Measurements from ENCODE around the gene ATP8A1. TPM values are rescaled to one million over a fixed set of nuclear protein-coding genes. Genes with fewer than 3 reads are reported as not detected.

Gene ATP8A1
- total RNA-seq, 4 donors from 2014 or later: 4.9 to 13.8 (median 5.2) TPM

DNA sequence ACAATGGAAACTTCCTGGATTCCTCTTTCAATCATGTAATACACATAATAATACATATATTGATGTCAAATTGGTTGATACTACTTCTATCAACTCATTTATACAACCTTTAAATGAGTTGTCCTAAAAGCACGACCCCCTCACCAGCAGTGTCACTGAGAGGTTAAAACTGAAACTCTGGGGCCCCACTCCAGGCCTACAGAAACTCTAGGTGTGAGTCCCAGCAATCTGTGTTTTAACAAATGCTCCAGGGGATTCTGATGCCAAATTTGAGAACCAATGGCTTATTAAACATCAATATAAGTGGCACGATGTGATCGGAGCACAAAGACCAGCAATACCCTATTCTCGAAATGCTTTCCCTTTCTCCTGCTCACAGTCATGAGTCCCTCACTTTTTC is 47.9 kb downstream of the ATP8A1 start:
- intact Hi-C loops (cut with DNase I; ENCODE audit: low total_unique reads): no loop called here
- 93 to 96% methylated on average over 4 of the region's 4 CpGs for WGBS, 2 donors
- TF ChIP-seq POLR2A (IDR thresholded peaks at IDR 0.05): no peak
- TF ChIP-seq, protein P1, sequence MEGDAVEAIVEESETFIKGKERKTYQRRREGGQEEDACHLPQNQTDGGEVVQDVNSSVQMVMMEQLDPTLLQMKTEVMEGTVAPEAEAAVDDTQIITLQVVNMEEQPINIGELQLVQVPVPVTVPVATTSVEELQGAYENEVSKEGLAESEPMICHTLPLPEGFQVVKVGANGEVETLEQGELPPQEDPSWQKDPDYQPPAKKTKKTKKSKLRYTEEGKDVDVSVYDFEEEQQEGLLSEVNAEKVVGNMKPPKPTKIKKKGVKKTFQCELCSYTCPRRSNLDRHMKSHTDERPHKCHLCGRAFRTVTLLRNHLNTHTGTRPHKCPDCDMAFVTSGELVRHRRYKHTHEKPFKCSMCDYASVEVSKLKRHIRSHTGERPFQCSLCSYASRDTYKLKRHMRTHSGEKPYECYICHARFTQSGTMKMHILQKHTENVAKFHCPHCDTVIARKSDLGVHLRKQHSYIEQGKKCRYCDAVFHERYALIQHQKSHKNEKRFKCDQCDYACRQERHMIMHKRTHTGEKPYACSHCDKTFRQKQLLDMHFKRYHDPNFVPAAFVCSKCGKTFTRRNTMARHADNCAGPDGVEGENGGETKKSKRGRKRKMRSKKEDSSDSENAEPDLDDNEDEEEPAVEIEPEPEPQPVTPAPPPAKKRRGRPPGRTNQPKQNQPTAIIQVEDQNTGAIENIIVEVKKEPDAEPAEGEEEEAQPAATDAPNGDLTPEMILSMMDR (IDR thresholded peaks at IDR 0.05): no peak
- no peak overlapping the region for H3K4me3 ChIP-seq (ENCODE audit: low read depth, poor library complexity, severe bottlenecking)
- no peak for DNase-seq (ENCODE audit: low spot score in 2 of 2)

DNA sequence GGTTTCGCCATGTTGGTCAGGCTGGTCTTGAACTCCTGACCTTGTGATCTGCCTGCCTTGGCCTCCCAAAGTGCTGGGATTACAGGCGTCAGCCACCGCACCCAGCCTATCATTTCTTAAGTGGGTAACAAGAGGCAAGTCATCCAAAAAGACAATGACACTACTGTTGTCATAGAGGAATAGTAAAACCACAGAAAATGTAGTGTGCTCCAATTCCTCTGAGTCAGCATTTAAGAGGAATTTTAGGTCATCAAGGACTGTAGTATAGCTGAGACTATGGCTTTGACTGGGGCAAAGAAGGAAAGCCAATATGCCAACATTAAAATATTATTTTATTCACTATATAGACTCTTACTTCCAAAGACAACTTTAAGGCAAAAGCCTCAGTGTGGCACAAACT is 48.4 kb downstream of the ATP8A1 start:
- H3K4me3 ChIP-seq (ENCODE audit: low read depth, poor library complexity, severe bottlenecking): no peak overlapping the region
- WGBS, 2 donors: 84 to 85% methylated on average over 3 of the region's 3 CpGs
- TF ChIP-seq, protein P1 (IDR thresholded peaks at IDR 0.05): no peak
- no peak for TF ChIP-seq POLR2A (IDR thresholded peaks at IDR 0.05)
- intact Hi-C loops (cut with DNase I; ENCODE audit: low total_unique reads): no loop called here
- DNase-seq (ENCODE audit: low spot score in 2 of 2): no peak

DNA sequence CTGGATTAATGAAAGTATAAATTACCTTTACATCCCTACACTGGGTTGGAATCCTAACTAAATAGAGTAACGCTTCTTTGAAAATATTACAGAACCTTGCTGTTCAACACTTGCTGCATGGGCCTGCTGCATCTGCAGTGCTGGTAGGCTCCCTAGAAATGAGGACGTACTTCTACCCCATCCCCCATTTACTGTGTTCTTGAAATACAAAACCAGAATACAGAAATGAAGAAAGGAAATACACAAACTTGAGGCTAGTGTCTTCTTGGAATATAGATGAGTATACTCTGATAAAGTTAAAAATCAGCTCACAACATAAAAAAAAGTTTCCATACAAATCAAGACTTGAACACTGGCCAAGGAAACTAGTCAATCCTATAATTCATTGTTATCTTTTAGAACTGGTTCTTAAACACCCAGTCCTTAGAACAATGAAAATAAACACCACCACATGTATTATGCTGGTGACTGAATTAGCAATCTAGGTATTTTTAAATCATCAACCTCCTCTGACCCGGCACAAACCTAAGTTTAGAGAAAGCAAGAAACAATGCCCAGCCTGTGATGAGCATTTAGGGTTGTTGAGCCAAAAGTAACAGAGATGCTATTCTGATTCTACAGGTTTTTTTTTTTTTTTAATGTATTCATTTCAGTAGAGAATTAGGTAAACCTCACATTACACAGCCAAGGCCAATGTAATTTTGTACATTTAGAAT is 49.7 kb downstream of the ATP8A1 start:
- TF ChIP-seq, protein P1 (IDR thresholded peaks at IDR 0.05): no peak
- TF ChIP-seq POLR2A (IDR thresholded peaks at IDR 0.05): no peak
- H3K4me3 ChIP-seq (ENCODE audit: low read depth, poor library complexity, severe bottlenecking): no peak overlapping the region
- intact Hi-C loops (cut with DNase I; ENCODE audit: low total_unique reads): no loop called here
- DNase-seq (ENCODE audit: low spot score in 2 of 2): no peak
- 68 to 72% methylated on average over 3 of the region's 3 CpGs for WGBS, 2 donors

DNA sequence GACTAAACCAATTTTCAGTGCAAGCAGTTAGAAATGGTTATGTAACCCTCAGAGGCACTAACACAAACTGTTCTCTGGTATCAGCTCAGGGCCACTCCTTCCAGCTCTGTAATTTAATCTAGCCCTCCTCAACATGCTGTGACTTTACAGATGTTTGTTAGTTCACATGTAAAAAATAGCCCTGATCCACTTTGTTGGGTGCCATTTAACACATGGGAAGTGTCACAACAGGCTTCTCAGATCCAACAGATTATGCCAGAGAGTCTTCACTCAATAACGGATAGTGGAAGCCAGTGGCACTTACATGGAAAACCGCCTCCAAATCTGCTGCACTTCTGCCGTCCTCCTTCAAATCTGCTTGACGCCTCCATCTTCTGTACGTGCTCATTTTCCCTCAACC is 51.6 kb downstream of the ATP8A1 start:
- DNase-seq (ENCODE audit: low spot score in 2 of 2): no peak
- intact Hi-C loops (cut with DNase I; ENCODE audit: low total_unique reads): no loop called here
- WGBS, 2 donors: 69 to 75% methylated on average over 5 of the region's 5 CpGs
- H3K4me3 ChIP-seq (ENCODE audit: low read depth, poor library complexity, severe bottlenecking): no peak overlapping the region
- TF ChIP-seq, protein P1 (IDR thresholded peaks at IDR 0.05): no peak
- TF ChIP-seq POLR2A (IDR thresholded peaks at IDR 0.05): no peak

DNA sequence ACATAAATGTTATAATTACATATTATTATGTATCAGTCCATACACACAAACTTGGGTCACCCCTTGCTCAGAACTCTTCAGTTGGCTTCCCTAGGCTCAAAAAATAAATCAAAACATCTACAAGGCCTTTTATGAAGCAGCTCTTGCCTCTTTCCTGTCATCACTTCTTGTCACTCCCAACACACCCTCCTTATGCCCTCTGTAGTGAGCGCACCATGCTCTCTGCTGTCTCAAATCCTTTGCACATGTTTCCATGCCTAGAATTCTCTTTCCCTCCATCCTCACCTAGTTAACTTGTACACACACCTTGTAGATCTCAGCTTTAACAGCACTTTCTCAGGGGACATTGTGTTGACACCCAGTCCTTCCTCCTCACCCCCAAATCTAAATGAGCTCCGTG is 53.0 kb downstream of the ATP8A1 start:
- TF ChIP-seq, protein P1 (IDR thresholded peaks at IDR 0.05): no peak
- TF ChIP-seq POLR2A (IDR thresholded peaks at IDR 0.05): no peak
- no peak for DNase-seq (ENCODE audit: low spot score in 2 of 2)
- intact Hi-C loops (cut with DNase I; ENCODE audit: low total_unique reads): no loop called here
- WGBS, 2 donors: 86 to 90% methylated on average over 2 of the region's 2 CpGs
- H3K4me3 ChIP-seq (ENCODE audit: low read depth, poor library complexity, severe bottlenecking): no peak overlapping the region

DNA sequence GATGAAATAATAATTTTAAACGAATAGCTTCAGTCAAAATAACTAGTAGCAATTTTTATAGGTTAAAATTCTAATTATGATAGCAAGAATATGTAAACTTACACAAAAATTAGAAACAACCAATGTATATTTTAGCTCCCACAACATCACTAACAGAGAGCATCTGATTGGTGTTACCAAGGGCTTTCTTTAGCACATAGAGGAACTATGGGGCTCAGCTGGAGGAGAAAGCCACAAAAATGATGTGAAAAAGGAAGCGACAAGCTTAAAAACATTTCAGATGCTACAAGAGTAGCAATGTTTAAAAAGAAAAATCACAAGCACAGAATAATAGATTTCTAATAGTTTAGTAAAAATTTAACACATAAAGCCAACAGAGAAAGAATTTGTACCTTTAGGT is 56.3 kb downstream of the ATP8A1 start:
- no peak overlapping the region for H3K4me3 ChIP-seq (ENCODE audit: low read depth, poor library complexity, severe bottlenecking)
- intact Hi-C loops (cut with DNase I; ENCODE audit: low total_unique reads): no loop called here
- no peak for DNase-seq (ENCODE audit: low spot score in 2 of 2)
- 84 to 85% methylated on average over 2 of the region's 2 CpGs for WGBS, 2 donors
- no peak for TF ChIP-seq POLR2A (IDR thresholded peaks at IDR 0.05)
- TF ChIP-seq, protein P1 (IDR thresholded peaks at IDR 0.05): no peak
